Common myeloid progenitor, CD34-positive (primary cell): ENCODE measurements around the gene NUCB2.

Experiments
- CTCF ChIA-PET: fragments of 350-600 bp; sonication (Branson Sonifier 250); formaldehyde crosslinking; loops from one replicate; lab custom pipeline; 2021; ENCODE audit warnings: antibody characterized with exemption; lab: Charles Lee
- POLR2A ChIA-PET: fragments of 350-600 bp; sonication (Branson Sonifier 250); formaldehyde crosslinking; loops from one replicate; lab custom pipeline; 2021; ENCODE audit warnings: antibody characterized with exemption; lab: Charles Lee
- DNase-seq, 3 donors: peaks; one replicate each; pipeline versions ENCODE4 v3.0.0 to v3.0.0-alpha.2; 2013
- H3K27ac ChIP-seq, 2 experiments: 1 replicate in 1 of 2; 2 replicates in 1 of 2; pipeline ENCODE4 v1.7.0; 2013; ENCODE audit warnings: inconsistent platforms in 2 of 2, low read length in 2 of 2, mild to moderate bottlenecking in 2 of 2, low read depth in 1 of 2, moderate library complexity in 1 of 2; ENCODE audit not compliant: severe bottlenecking in 2 of 2, insufficient read depth in 1 of 2, poor library complexity in 1 of 2
- H3K27me3 ChIP-seq, 5 experiments: replicated peaks in 2 of 5; 1 replicate in 3 of 5; 2 replicates in 2 of 5; pipeline versions ENCODE4 v1.6.1 to v1.7.0; 2013; ENCODE audit warnings: low read length in 4 of 5, mild to moderate bottlenecking in 2 of 5, moderate library complexity in 2 of 5, inconsistent platforms in 1 of 5; ENCODE audit not compliant: insufficient read depth in 5 of 5, control insufficient read depth in 4 of 5
- H3K36me3 ChIP-seq, 4 experiments: 1 replicate in 2 of 4; 2 replicates in 2 of 4; pipeline versions ENCODE4 v1.6.1 to v1.7.0; 2013; ENCODE audit warnings: low read length in 3 of 4, control low read depth in 1 of 4, mild to moderate bottlenecking in 1 of 4; ENCODE audit not compliant: control insufficient read depth in 4 of 4, insufficient read depth in 4 of 4
- H3K4me1 ChIP-seq, 4 experiments: 1 replicate in 3 of 4; 2 replicates in 1 of 4; pipeline versions ENCODE4 v1.6.1 to v1.7.1; 2013; ENCODE audit warnings: low read length in 3 of 4, mild to moderate bottlenecking in 3 of 4, control low read depth in 1 of 4, inconsistent platforms in 1 of 4, moderate library complexity in 1 of 4; ENCODE audit not compliant: control insufficient read depth in 4 of 4, insufficient read depth in 4 of 4; ENCODE audit errors: control extremely low read depth in 1 of 4
- H3K4me3 ChIP-seq, 7 experiments: 1 replicate in 4 of 7; 2 replicates in 3 of 7; pipeline versions ENCODE4 v1.5.1 to v1.7.0; 2013; ENCODE audit warnings: mild to moderate bottlenecking in 7 of 7, low read length in 6 of 7, moderate library complexity in 6 of 7, inconsistent platforms in 2 of 7, low read depth in 2 of 7, control low read depth in 1 of 7; ENCODE audit not compliant: insufficient read depth in 4 of 7, control insufficient read depth in 1 of 7; ENCODE audit errors: extremely low read depth in 1 of 7
- H3K9me3 ChIP-seq, 5 experiments: 1 replicate in 4 of 5; 2 replicates in 1 of 5; pipeline versions ENCODE4 v1.6.1 to v1.7.1; 2013; ENCODE audit warnings: low read length in 4 of 5, mild to moderate bottlenecking in 2 of 5, inconsistent platforms in 1 of 5, low read depth in 1 of 5, moderate library complexity in 1 of 5; ENCODE audit not compliant: control insufficient read depth in 4 of 5, insufficient read depth in 2 of 5; ENCODE audit errors: control extremely low read depth in 1 of 5
- WGBS: methylation state at CpG from one replicate; pipeline ENCODE4 v1.1.5; 2013; ENCODE audit not compliant: insufficient coverage; 5-methylcytosine and 5-hydroxymethylcytosine counted together

Gene NUCB2

DNA sequence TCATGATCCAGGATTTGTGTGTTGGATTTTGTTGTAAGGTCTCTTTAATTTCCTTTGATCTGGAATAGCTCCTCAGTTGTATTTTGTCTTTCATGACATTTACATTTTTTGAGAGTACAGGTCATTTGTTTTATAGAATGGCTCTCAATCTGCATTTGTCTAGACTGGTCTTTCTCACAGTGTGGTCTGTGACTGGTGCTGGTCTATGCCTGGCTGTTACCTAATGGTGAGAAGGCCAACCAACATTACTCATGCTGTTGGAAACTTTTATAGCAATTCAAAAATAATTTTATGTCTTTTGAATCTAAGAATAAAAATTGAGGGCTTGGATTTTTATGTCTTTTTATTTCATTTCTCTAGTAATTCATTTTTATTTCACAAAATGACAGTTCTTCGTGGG, 71.1 kb downstream of the NUCB2 start:
- no peaks in the 10 kb centered on the region for H3K9me3 ChIP-seq

DNA sequence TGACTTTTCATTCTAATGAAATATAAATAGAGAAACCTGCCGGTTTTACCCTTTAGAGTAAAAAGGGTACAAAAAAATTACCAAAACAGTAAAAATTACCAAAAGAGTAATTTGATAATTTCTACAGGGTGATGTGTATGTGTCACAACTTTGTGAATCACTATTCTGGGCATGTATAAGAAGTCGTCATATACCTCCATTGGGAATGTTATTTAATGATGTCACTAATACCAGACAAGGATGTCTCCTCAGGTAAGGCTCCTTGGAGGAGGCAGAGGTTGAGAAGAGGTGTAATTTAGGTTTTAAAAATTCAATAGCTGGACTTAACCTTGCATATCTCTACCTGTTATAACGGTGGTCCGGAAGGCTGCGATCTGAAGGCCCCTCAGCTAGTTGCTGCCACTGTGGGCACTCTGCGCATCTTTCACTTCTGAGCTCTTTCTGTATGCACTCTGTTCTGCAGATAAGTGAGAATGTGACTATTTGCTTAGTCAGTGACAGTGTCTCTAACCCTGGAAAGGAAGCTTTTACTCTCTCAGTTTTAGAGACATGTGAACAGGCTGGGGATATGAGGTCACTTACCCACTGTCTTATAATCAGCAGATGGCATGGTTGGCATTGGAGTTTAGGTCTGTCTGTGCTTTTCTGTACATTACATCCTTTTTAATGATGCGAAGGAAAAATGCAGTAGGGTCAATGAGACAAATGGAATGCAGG, 74.1 kb downstream of the NUCB2 start:
- Histone ChIP-seq H3K9me3 (peaks cover 0 to 2% (median 0%) of the 10 kb centered on the region in 5 experiments), H3K4me1 (peaks cover 10 to 37% (median 27%) of the 10 kb centered on the region in 4 experiments), H3K27me3 (peaks cover 0 to 23% (median 4%) of the 10 kb centered on the region in 5 experiments), H3K36me3 (peaks cover 5 to 19% (median 7%) of the 10 kb centered on the region in 4 experiments), H3K4me3 (peak overlapping the region in 2 of 7 experiments; percentile 69 to 83), H3K27ac (no peak overlapping the region)
- ChIA-PET POLR2A (no interaction called here), CTCF (interaction anchor here (1.1 kb wide), 1 partner anchor 121 kb away, joined by 4 read pairs; no protein-coding TSS in a partner anchor)
- DNase-seq = peak in 2 of 3 donors; percentile 24 to 39
- WGBS = 98% methylated on average over 5 of the region's 7 CpGs

More for the DNA sequence above, 71.1 kb downstream of the NUCB2 start:
- Histone ChIP-seq H3K27me3 (peaks cover 0 to 9% (median under 1%) of the 10 kb centered on the region in 5 experiments), H3K36me3 (peaks cover 7 to 40% (median 15%) of the 10 kb centered on the region in 4 experiments), H3K4me1 (peaks cover 2 to 14% (median 11%) of the 10 kb centered on the region in 4 experiments), H3K4me3 (no peak overlapping the region), H3K27ac (no peak overlapping the region)
- no peak for DNase-seq
- CTCF ChIA-PET = interaction anchor here (1.9 kb wide), 1 partner anchor 29 kb away, joined by 4 read pairs; no protein-coding TSS in a partner anchor
- WGBS = no CpG with 5 or more reads among the region's 1 CpG
- POLR2A ChIA-PET = no interaction called here

DNA sequence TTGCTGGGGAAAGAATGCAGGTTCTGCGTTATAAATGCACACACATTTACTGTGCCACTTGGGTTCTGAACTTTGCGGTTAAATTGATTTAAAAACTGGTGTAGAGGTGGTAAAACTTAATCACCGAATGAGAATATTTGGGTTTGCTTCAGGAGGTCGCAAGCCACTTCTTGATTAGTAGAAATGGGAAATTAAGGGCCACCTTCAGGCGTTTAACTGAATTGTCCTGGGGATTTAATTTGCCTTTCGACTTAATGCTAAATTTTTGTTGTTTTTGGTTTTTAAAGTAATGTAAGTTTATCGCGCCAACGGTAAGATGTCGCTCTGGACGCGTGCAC, 74.6 kb downstream of the NUCB2 start:
- H3K27ac ChIP-seq = no peak overlapping the region
- peak overlapping the region in 6 of 7 experiments; percentile 38 to 83 (median 70) for H3K4me3 ChIP-seq
- peaks cover 10 to 37% (median 27%) of the 10 kb centered on the region in 4 experiments for H3K4me1 ChIP-seq
- H3K36me3 ChIP-seq = peaks cover 5 to 17% (median 6%) of the 10 kb centered on the region in 4 experiments
- ChIA-PET POLR2A (no interaction called here), CTCF (interaction anchor here (1.1 kb wide), 1 partner anchor 121 kb away, joined by 4 read pairs; no protein-coding TSS in a partner anchor)
- DNase-seq = no peak
- H3K27me3 ChIP-seq = peaks cover 0 to 23% (median 4%) of the 10 kb centered on the region in 5 experiments
- 10% methylated on average over 11 of the region's 12 CpGs for WGBS
- peaks cover 0 to 4% (median 0%) of the 10 kb centered on the region in 5 experiments for H3K9me3 ChIP-seq

DNA sequence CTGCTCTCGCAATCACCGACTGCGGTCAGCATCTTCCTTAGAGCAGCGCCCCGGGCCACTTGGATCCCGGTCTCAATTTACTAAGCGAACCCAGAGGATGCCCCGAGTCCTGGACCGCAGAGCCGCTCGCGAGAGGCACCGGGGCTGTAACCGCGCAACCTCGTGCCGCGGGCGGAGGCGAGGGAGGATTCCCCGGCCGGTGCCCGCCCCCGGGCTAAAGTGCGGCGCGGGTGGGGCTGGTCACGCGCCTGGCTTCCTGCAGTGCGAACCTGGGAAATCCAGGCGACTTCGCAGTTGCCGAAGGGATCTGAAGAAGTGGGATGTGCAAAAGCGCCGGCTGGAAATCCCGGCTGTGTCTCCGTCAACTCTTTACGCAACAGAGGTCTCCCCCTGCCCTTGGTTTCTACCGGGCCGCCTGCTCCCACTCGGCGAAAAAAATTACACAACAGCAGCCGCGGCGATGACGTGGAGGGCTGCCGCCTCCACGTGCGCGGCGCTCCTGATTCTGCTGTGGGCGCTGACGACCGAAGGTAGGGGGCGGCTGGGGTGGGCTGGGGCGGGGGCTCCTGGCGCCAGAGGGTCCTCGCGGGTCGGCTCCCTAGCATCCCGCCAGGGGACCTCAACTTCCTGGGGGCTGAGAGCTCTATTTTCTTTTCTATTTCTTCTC, 75.1 kb downstream of the NUCB2 start, which contains the start of gene NCR3LG1:
NCR3LG1 (plus strand) TSS at position 291 of the 667 bp plus-strand sequence; CDS start at position 461, 170 bp downstream.
- DNase-seq = peak; percentile 77 to 88 (median 86)
- POLR2A ChIA-PET = no interaction called here
- no peak within 1 kb of the TSS for H3K27ac ChIP-seq
- peak within 1 kb of the TSS in 6 of 7 experiments; percentile 58 to 83 (median 70) for H3K4me3 ChIP-seq
- H3K27me3 ChIP-seq = peaks cover 0 to 23% (median 4%) of the 10 kb centered on the region in 5 experiments
- peaks cover 2 to 13% (median 7%) of the 10 kb centered on the region in 4 experiments for H3K36me3 ChIP-seq
- CTCF ChIA-PET = no interaction called here
- peaks cover 0 to 4% (median 0%) of the 10 kb centered on the region in 5 experiments for H3K9me3 ChIP-seq
- 0% methylated on average over 40 of the region's 61 CpGs for WGBS
- peaks cover 10 to 37% (median 27%) of the 10 kb centered on the region in 4 experiments for H3K4me1 ChIP-seq

DNA sequence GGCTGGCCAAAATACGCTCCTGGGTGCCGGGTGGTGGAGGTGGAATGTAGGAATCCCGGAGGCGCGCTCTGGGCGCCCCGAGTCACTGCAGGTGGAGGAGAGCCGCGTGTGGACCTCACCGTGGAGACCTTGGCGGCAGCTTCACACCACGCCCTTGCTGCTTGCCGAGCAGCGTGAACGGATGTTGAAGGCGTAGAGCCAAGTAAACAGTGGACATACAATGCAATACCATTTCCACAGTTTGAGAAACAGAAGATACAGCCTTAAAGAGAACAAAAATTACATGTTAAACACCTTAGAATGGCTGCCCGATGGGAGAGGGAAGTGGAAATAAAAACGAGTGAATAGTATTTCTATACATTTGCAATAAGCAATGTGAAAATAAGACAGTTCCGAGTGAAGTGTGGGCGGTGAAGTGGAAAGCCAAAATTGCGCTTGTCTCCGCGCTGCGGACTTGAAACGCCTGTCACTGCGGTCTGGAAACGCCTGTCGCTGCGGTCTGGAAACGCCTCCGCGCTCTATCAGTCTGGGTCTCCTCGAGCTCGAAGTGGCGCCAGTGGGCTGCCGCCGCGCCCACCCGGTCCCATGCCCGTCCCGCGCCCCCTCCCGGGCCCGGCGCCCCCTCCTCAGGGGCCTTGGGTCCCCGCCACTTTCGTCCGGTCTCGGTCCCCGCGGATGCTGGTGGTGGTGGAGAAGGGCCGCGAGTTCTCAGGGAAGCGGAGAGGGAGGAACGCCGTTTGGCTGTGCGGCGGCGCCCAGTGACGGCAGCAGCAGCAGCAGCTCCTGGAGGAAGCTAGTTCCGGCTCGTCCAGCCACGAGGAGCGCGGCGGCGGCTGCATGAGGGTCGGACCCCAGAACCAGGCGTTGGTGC, 76.6 kb downstream of the NUCB2 start:
- Histone ChIP-seq H3K36me3 (peaks cover 0 to 9% (median 7%) of the 10 kb centered on the region in 4 experiments), H3K4me3 (peak overlapping the region; percentile 29 to 83 (median 67)), H3K27ac (peak overlapping the region in 1 of 2 experiments; percentile 4), H3K4me1 (peaks cover 10 to 37% (median 27%) of the 10 kb centered on the region in 4 experiments), H3K9me3 (peaks cover 0 to 8% (median 0%) of the 10 kb centered on the region in 5 experiments), H3K27me3 (peaks cover 0 to 23% (median 4%) of the 10 kb centered on the region in 5 experiments)
- DNase-seq = peak; percentile 62 to 87 (median 75)
- ChIA-PET CTCF (interaction anchor here (1.0 to 2.4 kb wide), 9 partner anchors 8 to 171 kb away, joined by 3 to 9 read pairs (median 5); no protein-coding TSS in a partner anchor), POLR2A (interaction anchor here (0.6 kb wide), 1 partner anchor 62 kb away, joined by 4 read pairs; no protein-coding TSS in a partner anchor)
- WGBS = 0% methylated on average over 44 of the region's 69 CpGs
